ENCODE data around the gene R3HDML. TPM values are rescaled to one million over a fixed set of nuclear protein-coding genes. Genes with fewer than 3 reads are reported as not detected.

The R3HDML gene
- total and polyA plus RNA-seq, 2 of the 13 experiments (the other 11 are each of a cell fraction or from before 2014, with no cell fraction given), result not detected

GRCh38 chr20:44310664-44311639, 25.9 kb upstream of the R3HDML start, which contains the start of gene FITM2 (continued):
- TF ChIP-seq SRSF4 (IDR thresholded peaks at IDR 0.05; ENCODE audit: low read depth, low read length, poor library complexity, severe bottlenecking) (no peak), NR2F2 (IDR thresholded peaks at IDR 0.05; ENCODE audit: borderline replicate concordance, low read depth) (0 out of 2 replicates have a peak, but pooled peaks have one; percentile 4), JUNB (CRISPR knock-in tag; IDR thresholded peaks at IDR 0.05; ENCODE audit: borderline replicate concordance) (no peak), CHCHD3 (CRISPR knock-in tag; IDR thresholded peaks at IDR 0.05) (peak; percentile 81), HOXA7 (CRISPR knock-in tag; IDR thresholded peaks at IDR 0.05) (no peak), HNRNPH1 (optimal IDR thresholded peaks at IDR 0.05; ENCODE audit: low read depth, low read length) (no peak), ZNF547 (CRISPR knock-in tag; IDR thresholded peaks at IDR 0.05) (peak; percentile 99), HNRNPL (IDR thresholded peaks at IDR 0.05; ENCODE audit: low read depth, low read length) (no peak), ZNF30 (CRISPR knock-in tag; IDR thresholded peaks at IDR 0.05) (no peak), ZNF263 (CRISPR knock-in tag; IDR thresholded peaks at IDR 0.05) (peak; percentile 98), CBX1 (IDR thresholded peaks at IDR 0.05; ENCODE audit: low read depth) (peak; percentile 98), ZBTB2 (CRISPR knock-in tag; IDR thresholded peaks at IDR 0.05; ENCODE audit: low read depth) (no peak), JARID2 (CRISPR knock-in tag; IDR thresholded peaks at IDR 0.05; ENCODE audit: insufficient replicate concordance) (peak; percentile 94), ZNF136 (CRISPR knock-in tag; IDR thresholded peaks at IDR 0.05; ENCODE audit: low read depth) (peak; percentile 97), KAT7 (CRISPR knock-in tag; IDR thresholded peaks at IDR 0.05; ENCODE audit: borderline replicate concordance) (peak; percentile 100), ETV6 (CRISPR knock-in tag; conservative IDR thresholded peaks at IDR 0.05) (no peak), SP4 (CRISPR knock-in tag; IDR thresholded peaks at IDR 0.05) (peak; percentile 92), GLI4 (CRISPR knock-in tag; IDR thresholded peaks at IDR 0.05; ENCODE audit: borderline replicate concordance) (peak; percentile 97; the same call in 1 of the 2 replicates), ZNF138 (CRISPR knock-in tag; IDR thresholded peaks at IDR 0.05; ENCODE audit: low read depth) (peak; percentile 95; the same call in 1 of the 2 replicates), HOXA5 (CRISPR knock-in tag; IDR thresholded peaks at IDR 0.05) (peak; percentile 84), ZNF44 (CRISPR knock-in tag; IDR thresholded peaks at IDR 0.05) (peak; percentile 91; the same call in 1 of the 2 replicates)
- TF ChIP-seq, protein P1, sequence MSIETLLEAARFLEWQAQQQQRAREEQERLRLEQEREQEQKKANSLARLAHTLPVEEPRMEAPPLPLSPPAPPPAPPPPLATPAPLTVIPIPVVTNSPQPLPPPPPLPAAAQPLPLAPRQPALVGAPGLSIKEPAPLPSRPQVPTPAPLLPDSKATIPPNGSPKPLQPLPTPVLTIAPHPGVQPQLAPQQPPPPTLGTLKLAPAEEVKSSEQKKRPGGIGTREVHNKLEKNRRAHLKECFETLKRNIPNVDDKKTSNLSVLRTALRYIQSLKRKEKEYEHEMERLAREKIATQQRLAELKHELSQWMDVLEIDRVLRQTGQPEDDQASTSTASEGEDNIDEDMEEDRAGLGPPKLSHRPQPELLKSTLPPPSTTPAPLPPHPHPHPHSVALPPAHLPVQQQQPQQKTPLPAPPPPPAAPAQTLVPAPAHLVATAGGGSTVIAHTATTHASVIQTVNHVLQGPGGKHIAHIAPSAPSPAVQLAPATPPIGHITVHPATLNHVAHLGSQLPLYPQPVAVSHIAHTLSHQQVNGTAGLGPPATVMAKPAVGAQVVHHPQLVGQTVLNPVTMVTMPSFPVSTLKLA (IDR thresholded peaks at IDR 0.05), result peak; percentile 75
- TF ChIP-seq, protein P2, sequence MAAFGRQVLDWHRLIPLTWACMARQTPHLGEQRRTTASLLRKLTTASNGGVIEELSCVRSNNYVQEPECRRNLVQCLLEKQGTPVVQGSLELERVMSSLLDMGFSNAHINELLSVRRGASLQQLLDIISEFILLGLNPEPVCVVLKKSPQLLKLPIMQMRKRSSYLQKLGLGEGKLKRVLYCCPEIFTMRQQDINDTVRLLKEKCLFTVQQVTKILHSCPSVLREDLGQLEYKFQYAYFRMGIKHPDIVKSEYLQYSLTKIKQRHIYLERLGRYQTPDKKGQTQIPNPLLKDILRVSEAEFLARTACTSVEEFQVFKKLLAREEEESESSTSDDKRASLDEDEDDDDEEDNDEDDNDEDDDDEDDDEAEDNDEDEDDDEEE (CRISPR knock-in tag; IDR thresholded peaks at IDR 0.05), result peak; percentile 100

All from HepG2 (cell line).